HEK293T (cell line): ENCODE measurements around the gene TSEN54.

Experiments
- CTCF ChIA-PET: fragments of 350-600 bp; formaldehyde crosslinking; extraction: SDS; loops from one replicate; lab custom pipeline; 2021; ENCODE audit warnings: antibody characterized with exemption, inconsistent platforms; lab: Yijun Ruan, JAX
- POLR2A ChIA-PET: fragments of 350-600 bp; formaldehyde crosslinking; extraction: SDS; loops from one replicate; lab custom pipeline; 2020; ENCODE audit warnings: antibody characterized with exemption, inconsistent platforms; lab: Yijun Ruan, JAX
- DNase-seq: peaks from one replicate; pipeline ENCODE4 v3.0.0; 2012; ENCODE audit warnings: mixed read lengths; ENCODE audit errors: extremely low spot score
- ARNT ChIP-seq: fragments of 450-650 bp; IDR thresholded peaks from 2 replicates; pipeline ENCODE4 v1.6.1; 2017; ENCODE audit warnings: mild to moderate bottlenecking
- BHLHE40 ChIP-seq: fragments of 450-650 bp; IDR thresholded peaks from 2 replicates; pipeline ENCODE4 v1.6.1; 2016; ENCODE audit warnings: mild to moderate bottlenecking, moderate library complexity, borderline replicate concordance
- CTBP1 ChIP-seq: fragments of 450-650 bp; IDR thresholded peaks from 2 replicates; pipeline ENCODE4 v1.6.1; 2016; ENCODE audit warnings: borderline replicate concordance
- ELF4 ChIP-seq: fragments of 450-650 bp; IDR thresholded peaks from 2 replicates; pipeline ENCODE4 v1.6.1; 2017; ENCODE audit warnings: antibody characterized with exemption
- FOXA1 ChIP-seq: fragments of 450-650 bp; IDR thresholded peaks from 2 replicates; pipeline ENCODE4 v1.6.1; 2016; ENCODE audit warnings: mild to moderate bottlenecking
- FOXK2 ChIP-seq: fragments of 450-650 bp; IDR thresholded peaks from 2 replicates; pipeline ENCODE4 v1.6.1; 2016; ENCODE audit warnings: mild to moderate bottlenecking
- FOXM1 ChIP-seq: fragments of 450-650 bp; IDR thresholded peaks from 2 replicates; pipeline ENCODE4 v1.6.1; 2017; ENCODE audit warnings: mild to moderate bottlenecking, borderline replicate concordance
- HDGF ChIP-seq: fragments of 450-650 bp; IDR thresholded peaks from 2 replicates; pipeline ENCODE4 v1.6.1; 2017; ENCODE audit warnings: antibody characterized with exemption, borderline replicate concordance
- L3MBTL2 ChIP-seq: fragments of 450-650 bp; conservative IDR thresholded peaks from 2 replicates; pipeline ENCODE4 v1.6.1; 2016; ENCODE audit warnings: mild to moderate bottlenecking
- LEF1 ChIP-seq: fragments of 450-650 bp; IDR thresholded peaks from 2 replicates; pipeline ENCODE4 v1.6.1; 2017; ENCODE audit warnings: mild to moderate bottlenecking, borderline replicate concordance
- NFRKB ChIP-seq: fragments of 450-650 bp; IDR thresholded peaks from 2 replicates; pipeline ENCODE4 v1.6.1; 2016; ENCODE audit warnings: mild to moderate bottlenecking, moderate library complexity
- SP1 ChIP-seq: fragments of 450-650 bp; IDR thresholded peaks from 2 replicates; pipeline ENCODE4 v1.6.1; 2017
- SUZ12 ChIP-seq: fragments of 450-650 bp; IDR thresholded peaks from 2 replicates; pipeline ENCODE4 v1.6.1; 2016; ENCODE audit warnings: mild to moderate bottlenecking
- TARDBP ChIP-seq: fragments of 450-650 bp; IDR thresholded peaks from 2 replicates; pipeline ENCODE4 v1.6.1; 2016
- ZNF384 ChIP-seq: fragments of 450-650 bp; IDR thresholded peaks from 2 replicates; pipeline ENCODE4 v1.6.1; 2016
- TF ChIP-seq, protein P1 (sequence below): fragments of 450-650 bp; IDR thresholded peaks from 2 replicates; pipeline ENCODE4 v1.6.1; 2016

Gene TSEN54

DNA sequence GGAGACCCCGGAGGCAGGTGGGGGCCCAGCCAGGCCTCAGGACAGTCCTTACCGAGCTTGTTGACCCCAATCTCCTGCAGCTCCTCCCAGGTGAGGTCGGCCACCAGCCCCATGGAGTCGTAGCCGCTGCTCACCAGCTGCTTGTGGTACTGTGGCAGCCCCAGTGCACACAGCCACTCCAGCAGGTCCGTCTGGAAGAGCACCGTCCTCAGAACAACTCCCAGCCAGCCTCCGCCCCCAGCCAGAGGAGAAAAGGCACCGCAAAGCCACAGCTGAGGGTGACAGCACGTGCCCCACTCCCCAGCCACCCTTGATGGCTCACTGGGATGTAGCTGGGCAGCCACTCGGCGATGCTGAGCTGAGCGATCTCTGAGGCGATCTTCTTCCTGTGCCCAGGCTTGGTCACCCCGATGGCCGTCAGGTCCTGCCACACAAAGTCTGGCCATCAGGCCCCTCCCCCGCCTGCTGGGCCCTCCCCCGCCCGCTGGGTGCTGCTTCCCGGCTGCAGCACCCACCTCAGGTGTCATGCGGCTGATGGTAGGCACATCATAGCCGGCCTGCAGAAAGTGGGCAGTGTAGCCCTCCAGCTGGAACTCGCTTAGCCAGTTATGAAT is 12.9 kb upstream of the TSEN54 start:
- no peak for DNase-seq
- ChIA-PET CTCF (interaction anchor here (1.1 kb wide), 1 partner anchor 9 kb away, joined by 3 read pairs; no protein-coding TSS in a partner anchor), POLR2A (interaction anchor here (1.3 to 3.6 kb wide), 2 partner anchors 8 to 47 kb away, joined by 6 to 22 read pairs; partner anchors contain the start of gene TMEM94)
- TF ChIP-seq ZNF384 (no peak), CTBP1 (no peak)

DNA sequence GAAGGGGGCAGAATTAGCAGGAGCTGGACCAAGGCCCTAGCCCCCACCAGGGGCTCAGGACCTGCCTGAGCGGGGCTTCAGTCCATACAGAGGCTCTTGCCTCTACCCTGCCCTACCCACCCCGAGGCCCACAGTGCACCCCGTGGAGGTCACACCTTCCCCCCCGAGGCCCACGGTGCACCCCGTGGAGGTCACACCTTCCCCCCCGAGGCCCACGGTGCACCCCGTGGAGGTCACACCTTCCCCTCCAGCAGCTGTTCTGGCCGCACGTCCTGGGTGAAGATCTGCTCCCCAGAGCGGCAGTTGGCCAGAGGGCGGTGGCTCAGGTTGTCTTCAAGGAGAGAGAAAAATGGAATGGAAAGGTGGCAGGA is 12.4 kb upstream of the TSEN54 start:
- ChIA-PET POLR2A (interaction anchor here (3.6 kb wide), 1 partner anchor 47 kb away, joined by 22 read pairs; the partner anchor contains the start of gene TMEM94), CTCF (interaction anchor here (1.1 kb wide), 1 partner anchor 10 kb away, joined by 3 read pairs; no protein-coding TSS in a partner anchor)
- TF ChIP-seq ZNF384 (no peak), HDGF (no peak), TARDBP (no peak), SP1 (no peak), LEF1 (no peak), L3MBTL2 (no peak), NFRKB (no peak), ARNT (no peak), FOXA1 (no peak), FOXK2 (no peak), FOXM1 (no peak), SUZ12 (no peak), CTBP1 (no peak), BHLHE40 (no peak)
- TF ChIP-seq, protein P1, sequence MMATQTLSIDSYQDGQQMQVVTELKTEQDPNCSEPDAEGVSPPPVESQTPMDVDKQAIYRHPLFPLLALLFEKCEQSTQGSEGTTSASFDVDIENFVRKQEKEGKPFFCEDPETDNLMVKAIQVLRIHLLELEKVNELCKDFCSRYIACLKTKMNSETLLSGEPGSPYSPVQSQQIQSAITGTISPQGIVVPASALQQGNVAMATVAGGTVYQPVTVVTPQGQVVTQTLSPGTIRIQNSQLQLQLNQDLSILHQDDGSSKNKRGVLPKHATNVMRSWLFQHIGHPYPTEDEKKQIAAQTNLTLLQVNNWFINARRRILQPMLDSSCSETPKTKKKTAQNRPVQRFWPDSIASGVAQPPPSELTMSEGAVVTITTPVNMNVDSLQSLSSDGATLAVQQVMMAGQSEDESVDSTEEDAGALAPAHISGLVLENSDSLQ, result no peak
- DNase-seq, result no peak

DNA sequence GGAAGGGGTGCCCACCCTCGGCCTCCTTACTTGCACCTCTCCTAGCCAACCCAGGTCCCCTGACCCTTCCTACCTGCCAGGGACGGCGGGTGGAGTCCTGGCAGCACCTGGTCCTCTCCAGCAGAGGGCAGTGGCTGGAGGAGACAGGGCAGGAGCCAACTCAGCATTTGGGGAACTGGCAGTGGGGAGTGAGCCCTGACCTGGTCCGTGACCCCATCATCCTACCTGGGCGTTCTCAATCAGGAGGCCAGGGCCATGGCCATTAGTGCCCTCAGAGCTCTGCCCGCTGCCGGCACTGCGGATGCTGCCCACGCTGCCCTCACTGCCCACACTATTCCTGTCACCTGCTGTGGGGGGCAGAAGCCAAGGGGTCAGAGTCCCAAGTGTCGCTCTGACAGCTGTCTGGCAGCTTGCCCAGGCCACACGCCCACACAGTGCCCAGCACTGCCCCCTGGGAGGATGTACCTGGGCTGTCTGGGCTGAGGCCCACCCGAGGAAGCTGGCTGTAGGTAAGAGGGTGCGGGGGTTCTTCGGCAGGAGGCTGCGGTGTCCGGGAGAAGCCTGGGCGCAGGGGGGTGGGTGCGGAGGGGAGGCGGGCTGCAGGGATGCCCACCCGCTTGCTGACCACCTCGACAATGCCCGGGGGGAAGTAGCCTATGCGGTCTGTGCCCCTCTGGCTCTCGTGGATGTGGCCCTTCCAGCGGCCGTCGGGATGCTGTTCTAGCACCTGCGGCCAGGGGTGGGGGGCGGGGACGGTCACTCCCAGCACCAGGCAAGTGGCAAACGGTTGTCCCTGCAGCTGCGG is 11.8 kb upstream of the TSEN54 start:
- peak; percentile 67 for DNase-seq
- TF ChIP-seq ARNT, result no peak
- TF ChIP-seq CTBP1, result no peak
- no peak for TF ChIP-seq FOXA1
- TF ChIP-seq TARDBP, result no peak
- no peak for TF ChIP-seq BHLHE40
- TF ChIP-seq FOXK2, result no peak
- TF ChIP-seq ELF4, result no peak
- TF ChIP-seq SP1, result no peak
- TF ChIP-seq FOXM1, result no peak
- TF ChIP-seq HDGF, result no peak
- TF ChIP-seq ZNF384, result no peak
- TF ChIP-seq NFRKB, result no peak
- no peak for TF ChIP-seq SUZ12
- TF ChIP-seq LEF1, result no peak
- TF ChIP-seq, protein P1, result no peak
- no peak for TF ChIP-seq L3MBTL2
- POLR2A ChIA-PET, result interaction anchor here (1.1 to 3.6 kb wide), 2 partner anchors 17 to 48 kb away, joined by 3 to 22 read pairs; partner anchors contain the start of gene TMEM94
- CTCF ChIA-PET, result interaction anchor here (0.7 to 1.8 kb wide), 3 partner anchors 10 to 32 kb away, joined by 3 to 4 read pairs (median 3); partner anchors contain the start of gene TSEN54

DNA sequence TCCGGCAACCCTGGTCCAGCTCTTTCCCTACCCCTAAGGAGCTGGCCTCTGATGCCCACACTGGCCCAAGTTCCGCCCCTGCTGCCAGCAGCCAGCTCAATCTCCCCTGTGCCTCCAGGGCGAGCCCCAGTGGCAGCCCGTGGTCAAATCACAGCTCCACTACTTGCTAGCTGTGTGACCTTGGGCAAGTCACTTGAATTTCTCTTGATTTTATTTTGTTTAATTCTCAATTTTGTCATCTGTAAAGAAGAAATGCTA is 11.2 kb upstream of the TSEN54 start:
- TF ChIP-seq ZNF384, result no peak
- TF ChIP-seq L3MBTL2, result no peak
- TF ChIP-seq BHLHE40, result no peak
- TF ChIP-seq, protein P1, result no peak
- TF ChIP-seq NFRKB, result no peak
- TF ChIP-seq LEF1, result no peak
- TF ChIP-seq FOXA1, result no peak
- no peak for TF ChIP-seq CTBP1
- TF ChIP-seq SUZ12, result no peak
- TF ChIP-seq ARNT, result no peak
- TF ChIP-seq FOXK2, result no peak
- no peak for TF ChIP-seq FOXM1
- TF ChIP-seq ELF4, result no peak
- TF ChIP-seq HDGF, result no peak
- no peak for TF ChIP-seq TARDBP
- ChIA-PET POLR2A (interaction anchor here (1.1 to 3.6 kb wide), 2 partner anchors 16 to 48 kb away, joined by 3 to 22 read pairs; partner anchors contain the start of gene TMEM94), CTCF (interaction anchor here (0.7 to 1.8 kb wide), 2 partner anchors 11 to 33 kb away, joined by 3 to 4 read pairs; partner anchors contain the start of gene TSEN54)
- no peak for DNase-seq

DNA sequence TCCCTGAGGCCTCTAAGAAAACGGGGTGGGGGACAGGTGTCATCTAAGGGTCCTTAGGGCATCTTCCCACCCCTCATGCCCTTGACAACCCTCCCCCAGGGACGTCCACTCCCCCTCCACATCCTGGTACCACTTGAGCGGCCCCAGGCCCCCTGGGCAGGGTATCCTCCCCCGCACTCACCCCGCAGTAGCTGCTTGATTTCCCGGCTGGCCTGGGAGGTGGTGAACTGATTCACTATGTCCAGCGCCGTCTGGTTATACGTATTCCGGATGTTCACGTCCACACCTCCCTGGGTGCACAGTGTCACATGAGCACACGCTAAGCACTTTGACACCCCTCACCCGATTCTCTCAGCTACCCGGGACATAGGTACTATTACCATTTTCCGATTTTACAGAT is 10.7 kb upstream of the TSEN54 start:
- ChIA-PET POLR2A (interaction anchor here (1.1 to 3.6 kb wide), 2 partner anchors 16 to 49 kb away, joined by 3 to 22 read pairs; partner anchors contain the start of gene TMEM94), CTCF (interaction anchor here (1.8 kb wide), 1 partner anchor 11 kb away, joined by 4 read pairs; the partner anchor contains the start of gene TSEN54)
- TF ChIP-seq ZNF384, result no peak
- TF ChIP-seq SP1, result no peak
- no peak for TF ChIP-seq FOXM1
- no peak for TF ChIP-seq LEF1
- no peak for TF ChIP-seq NFRKB
- TF ChIP-seq, protein P1, result no peak
- TF ChIP-seq L3MBTL2, result no peak
- no peak for TF ChIP-seq FOXA1
- no peak for TF ChIP-seq CTBP1
- TF ChIP-seq BHLHE40, result no peak
- TF ChIP-seq ELF4, result no peak
- TF ChIP-seq ARNT, result no peak
- TF ChIP-seq HDGF, result no peak
- TF ChIP-seq TARDBP, result no peak
- TF ChIP-seq SUZ12, result no peak
- TF ChIP-seq FOXK2, result no peak
- DNase-seq, result no peak
